Fibroblast of mammary gland (primary cell): ENCODE measurements around the gene RBBP7.

ENCODE experiments used
- DNase-seq: peaks from one replicate; pipeline ENCODE4 v3.0.0-alpha.2; 2010; ENCODE audit warnings: low read depth
- H3K4me3 ChIP-seq: 2 replicates; pipeline ENCODE4 v1.5.1; 2011; ENCODE audit warnings: low read depth, mild to moderate bottlenecking, low read length, moderate library complexity; ENCODE audit not compliant: control insufficient read depth
- CTCF ChIP-seq: conservative IDR thresholded peaks from 2 replicates; pipeline ENCODE4 v1.5.1; 2011; ENCODE audit warnings: low read depth, low read length, inconsistent platforms; ENCODE audit not compliant: control insufficient read depth, insufficient read depth

The RBBP7 gene

DNA sequence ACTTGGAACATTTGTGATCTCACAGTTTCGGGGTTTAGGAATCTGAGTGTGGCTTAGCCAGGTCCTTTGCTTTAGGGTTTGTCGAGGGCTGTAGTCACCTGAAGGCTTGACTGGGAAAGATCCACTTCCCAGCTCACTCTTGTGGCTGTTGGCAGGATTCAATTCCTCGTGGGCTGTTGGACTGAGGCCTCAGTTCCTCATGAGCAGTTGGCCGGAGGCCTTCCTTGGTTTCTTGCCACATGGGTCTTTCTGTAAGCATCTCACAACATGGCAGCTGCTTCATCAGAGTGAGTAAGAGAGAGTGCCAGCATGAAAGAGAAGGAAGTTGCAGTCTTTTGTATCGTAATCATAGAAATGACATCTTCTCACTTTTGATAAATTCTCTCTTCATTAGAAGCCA lies 72.8 kb downstream of the RBBP7 start:
- no peak overlapping the region for H3K4me3 ChIP-seq
- no peak for TF ChIP-seq CTCF
- peak; percentile 80 for DNase-seq

DNA sequence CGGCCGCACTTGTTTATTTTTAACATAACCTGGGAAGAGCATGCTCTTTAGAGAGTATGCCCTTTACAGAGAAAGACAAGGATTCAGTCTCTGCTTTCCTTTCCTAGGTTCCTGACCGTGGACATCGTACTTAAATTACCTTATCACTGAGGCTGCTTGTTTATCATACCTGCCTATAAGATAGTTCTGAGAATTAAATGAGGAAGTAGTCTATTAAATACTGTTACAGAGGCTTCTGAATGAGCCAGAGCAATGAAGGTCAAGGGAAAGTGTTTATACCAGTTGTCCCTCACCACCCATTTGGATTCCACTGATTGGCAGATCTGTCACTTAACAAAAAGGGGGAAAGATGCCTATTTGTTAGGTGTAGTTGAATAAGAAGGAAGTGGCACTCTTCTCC lies 73.9 kb downstream of the RBBP7 start:
- no peak for DNase-seq
- H3K4me3 ChIP-seq, result no peak overlapping the region
- no peak for TF ChIP-seq CTCF
